ENCODE measurements around the gene ARMH3. TPM values are rescaled to one million over a fixed set of nuclear protein-coding genes. Genes with fewer than 3 reads are reported as not detected.

The ARMH3 gene
- total RNA-seq, 1 donor from 2014 or later, result 6.6 TPM

DNA sequence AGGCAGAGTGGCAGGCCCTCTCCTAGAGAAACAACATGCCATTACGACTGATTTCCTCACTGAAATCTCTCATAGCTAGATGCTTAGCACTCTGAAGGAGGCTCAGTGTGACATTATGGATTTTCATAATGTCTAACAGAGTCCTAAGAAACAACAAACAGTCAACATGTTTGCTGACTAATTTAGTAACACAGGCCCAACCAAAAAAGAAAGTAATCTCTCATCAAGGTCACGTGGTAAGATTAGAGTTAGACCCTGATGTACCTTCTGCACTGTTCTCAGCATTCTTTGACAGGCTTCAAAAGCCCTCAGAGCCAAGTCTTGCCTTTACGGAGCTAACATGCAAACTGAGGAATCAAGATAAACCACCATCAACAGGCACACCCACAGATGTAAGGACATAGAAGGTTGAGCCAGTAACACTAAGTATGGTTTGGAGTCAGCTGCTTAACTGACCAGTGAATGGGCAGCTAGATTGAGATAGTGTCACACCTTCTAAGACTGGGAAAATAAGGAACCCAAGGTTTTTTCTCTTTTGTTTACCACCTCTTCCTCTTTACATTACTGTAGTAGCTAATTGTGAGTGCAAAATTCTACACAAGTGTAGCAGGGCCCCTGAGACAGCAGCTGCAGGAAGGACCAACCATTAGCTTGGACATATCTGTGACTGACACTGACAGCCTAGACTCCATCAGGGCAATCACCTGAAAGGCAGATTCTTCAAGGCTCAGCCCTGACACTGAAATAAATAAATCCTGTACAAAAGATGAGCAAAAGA lies 197.1 kb downstream of the ARMH3 start:
- DNase-seq (ENCODE audit: low read depth), result no peak
- no peak overlapping the region for H3K4me3 ChIP-seq (ENCODE audit: low read depth, low read length)
- TF ChIP-seq, protein P1, sequence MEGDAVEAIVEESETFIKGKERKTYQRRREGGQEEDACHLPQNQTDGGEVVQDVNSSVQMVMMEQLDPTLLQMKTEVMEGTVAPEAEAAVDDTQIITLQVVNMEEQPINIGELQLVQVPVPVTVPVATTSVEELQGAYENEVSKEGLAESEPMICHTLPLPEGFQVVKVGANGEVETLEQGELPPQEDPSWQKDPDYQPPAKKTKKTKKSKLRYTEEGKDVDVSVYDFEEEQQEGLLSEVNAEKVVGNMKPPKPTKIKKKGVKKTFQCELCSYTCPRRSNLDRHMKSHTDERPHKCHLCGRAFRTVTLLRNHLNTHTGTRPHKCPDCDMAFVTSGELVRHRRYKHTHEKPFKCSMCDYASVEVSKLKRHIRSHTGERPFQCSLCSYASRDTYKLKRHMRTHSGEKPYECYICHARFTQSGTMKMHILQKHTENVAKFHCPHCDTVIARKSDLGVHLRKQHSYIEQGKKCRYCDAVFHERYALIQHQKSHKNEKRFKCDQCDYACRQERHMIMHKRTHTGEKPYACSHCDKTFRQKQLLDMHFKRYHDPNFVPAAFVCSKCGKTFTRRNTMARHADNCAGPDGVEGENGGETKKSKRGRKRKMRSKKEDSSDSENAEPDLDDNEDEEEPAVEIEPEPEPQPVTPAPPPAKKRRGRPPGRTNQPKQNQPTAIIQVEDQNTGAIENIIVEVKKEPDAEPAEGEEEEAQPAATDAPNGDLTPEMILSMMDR (conservative IDR thresholded peaks at IDR 0.05; ENCODE audit: low read depth, low read length), result no peak

DNA sequence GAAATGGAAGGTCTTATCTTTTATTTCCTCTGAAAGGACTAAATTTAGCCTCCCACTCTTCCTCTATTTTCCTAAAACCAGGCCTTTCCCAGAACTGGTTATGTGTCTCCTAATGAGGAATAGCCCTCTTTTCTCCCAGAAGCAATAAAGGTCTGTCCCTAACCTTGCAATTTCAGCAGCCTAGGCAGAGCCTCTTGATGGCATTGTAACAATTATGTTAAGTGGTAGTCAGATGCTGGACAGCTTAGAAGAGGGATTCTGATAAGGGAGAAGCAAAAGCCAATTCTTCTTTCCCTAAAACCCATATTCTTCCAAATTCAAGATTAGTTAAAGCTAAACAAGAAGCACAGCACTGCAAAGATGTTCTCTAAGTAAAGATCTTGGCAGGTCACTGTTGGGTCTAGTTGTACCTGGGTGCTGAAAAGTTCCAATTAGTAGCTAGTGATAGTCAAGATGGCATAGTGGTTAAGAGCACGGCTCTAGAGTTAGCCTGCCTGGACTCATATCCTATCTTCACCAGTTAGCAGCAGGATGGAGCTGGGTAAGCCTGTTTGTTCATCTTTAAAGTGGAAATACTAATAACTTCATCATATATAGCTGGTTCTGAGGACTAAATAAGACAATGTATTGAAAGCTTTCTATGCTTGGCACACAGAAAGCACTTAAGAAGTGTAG lies 198.0 kb downstream of the ARMH3 start:
- TF ChIP-seq, protein P1 (conservative IDR thresholded peaks at IDR 0.05; ENCODE audit: low read depth, low read length), result no peak
- no peak for DNase-seq (ENCODE audit: low read depth)
- H3K4me3 ChIP-seq (ENCODE audit: low read depth, low read length), result no peak overlapping the region

DNA sequence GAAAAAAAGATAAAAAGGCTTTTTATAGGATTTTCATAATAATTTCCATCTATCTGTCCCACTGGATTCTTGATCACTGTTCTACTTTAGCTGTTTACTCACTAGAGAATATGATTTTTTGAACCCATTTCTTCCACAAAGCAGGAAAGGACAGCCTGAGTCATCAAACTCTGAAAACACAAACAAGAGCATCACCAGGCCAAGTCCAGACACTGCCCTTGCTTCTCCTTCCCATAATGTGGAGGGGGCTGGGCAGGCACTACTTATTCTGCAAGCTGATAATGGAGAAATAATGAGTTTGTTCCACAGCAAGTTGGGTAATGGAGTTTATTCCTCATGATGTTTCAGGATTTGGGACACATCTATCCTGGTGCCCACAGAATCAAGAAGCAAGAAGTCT lies 199.3 kb downstream of the ARMH3 start:
- TF ChIP-seq, protein P1 (conservative IDR thresholded peaks at IDR 0.05; ENCODE audit: low read depth, low read length), result no peak
- no peak for DNase-seq (ENCODE audit: low read depth)
- no peak overlapping the region for H3K4me3 ChIP-seq (ENCODE audit: low read depth, low read length)

DNA sequence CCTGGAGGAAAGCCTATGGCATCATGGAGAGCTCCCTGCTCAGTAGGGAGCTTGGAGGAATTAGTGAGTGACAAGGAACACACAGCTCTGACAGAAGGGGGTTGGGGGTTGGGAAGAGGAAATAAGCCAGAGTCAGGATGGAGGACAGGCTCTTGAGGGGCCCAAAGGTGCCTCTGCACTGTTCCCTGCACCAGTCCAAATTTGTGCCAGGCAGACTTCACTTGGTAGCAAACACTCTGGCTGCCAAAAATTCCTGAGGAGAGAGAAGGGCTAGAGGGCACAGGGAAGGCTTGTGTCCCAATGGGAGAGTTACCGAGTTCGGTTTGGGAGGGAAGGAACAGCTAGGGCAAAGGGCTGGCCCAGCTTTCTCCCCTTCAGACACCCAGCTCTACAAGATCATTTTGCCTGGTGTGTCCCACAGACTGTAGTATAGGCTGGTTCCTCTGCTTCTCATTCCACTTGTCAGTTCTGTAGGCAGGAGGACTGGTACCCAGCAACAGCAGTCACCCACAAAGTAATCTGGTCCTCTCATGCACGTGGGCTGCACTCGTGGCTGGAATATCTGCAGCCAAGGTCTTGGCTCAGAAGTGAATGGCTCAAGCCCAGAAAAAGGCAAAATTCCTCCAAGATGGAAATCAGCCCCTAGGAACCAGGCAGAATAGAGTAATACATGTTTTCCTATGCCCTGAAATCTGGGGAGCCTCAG lies 204.4 kb downstream of the ARMH3 start:
- H3K4me3 ChIP-seq (ENCODE audit: low read depth, low read length), result no peak overlapping the region
- DNase-seq (ENCODE audit: low read depth), result no peak
- TF ChIP-seq, protein P1 (conservative IDR thresholded peaks at IDR 0.05; ENCODE audit: low read depth, low read length), result no peak

DNA sequence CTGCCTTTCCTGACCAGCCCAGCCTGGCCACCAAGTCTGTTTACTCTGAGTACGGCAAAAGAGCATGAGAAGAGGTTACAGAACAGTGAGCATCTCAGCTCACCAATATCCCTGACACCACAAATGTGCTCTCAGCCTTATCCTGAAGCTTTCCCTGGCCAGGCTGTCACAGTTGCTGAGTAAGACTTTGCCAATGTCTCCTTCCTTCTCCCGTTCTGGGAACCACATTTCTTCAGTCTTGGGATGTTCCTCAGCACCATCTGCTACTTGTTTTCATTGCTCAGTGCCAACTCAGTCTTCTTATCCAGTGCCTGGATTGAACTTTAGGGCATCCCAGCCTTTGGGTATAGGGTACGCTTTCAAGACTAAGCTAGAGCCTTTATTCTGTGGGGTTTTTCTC lies 205.2 kb downstream of the ARMH3 start:
- H3K4me3 ChIP-seq (ENCODE audit: low read depth, low read length), result no peak overlapping the region
- no peak for DNase-seq (ENCODE audit: low read depth)
- TF ChIP-seq, protein P1 (conservative IDR thresholded peaks at IDR 0.05; ENCODE audit: low read depth, low read length), result no peak

DNA sequence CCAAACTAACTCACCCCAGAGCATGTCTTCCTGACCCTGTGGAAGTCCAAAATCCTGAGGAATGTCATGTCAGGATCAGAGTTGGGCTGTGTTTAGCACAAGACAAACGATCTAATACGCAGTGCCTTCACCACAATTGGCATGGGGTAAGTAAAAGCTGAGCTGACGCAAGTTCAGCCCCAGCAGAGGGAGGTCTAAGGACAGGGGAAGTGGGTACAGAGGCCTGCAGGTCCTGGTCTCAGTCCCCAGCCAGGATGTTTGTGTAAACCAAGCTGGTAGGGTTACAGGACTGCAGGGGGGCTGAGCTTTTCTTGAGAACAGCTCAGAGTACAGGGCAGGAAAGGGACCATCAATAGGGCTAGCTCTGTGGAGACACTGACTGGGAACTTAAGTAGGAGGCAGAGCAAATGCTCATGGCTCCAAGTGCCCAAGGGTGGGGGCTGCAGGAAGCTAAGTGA lies 207.1 kb downstream of the ARMH3 start:
- no peak overlapping the region for H3K4me3 ChIP-seq (ENCODE audit: low read depth, low read length)
- no peak for DNase-seq (ENCODE audit: low read depth)
- TF ChIP-seq, protein P1 (conservative IDR thresholded peaks at IDR 0.05; ENCODE audit: low read depth, low read length), result no peak

Measured in epithelial cell of proximal tubule (primary cell).